Left lung (tissue), 10 donors: ENCODE results near the gene RFX2. TPM values are rescaled to one million over a fixed set of nuclear protein-coding genes. Genes with fewer than 3 reads are reported as not detected.

ENCODE experiments used
- ATAC-seq: fragments of 200-7000 bp; cut with Tn5 transposase; one replicate; pipeline ENCODE4 v1.9.1; 2020; ENCODE audit warnings: moderate library complexity
- DNase-seq, 4 donors: peaks; one replicate each; pipeline ENCODE4 v3.0.0-alpha.2; 2013 to 2020
- H3K27ac ChIP-seq, 2 donors: fragments of 200-600 bp; sonication (generic) in 1 of 2; one replicate each; pipeline versions ENCODE4 v1.5.0 to v1.8.0; 2020 to 2021
- H3K27me3 ChIP-seq, 2 donors: fragments of 200-600 bp; sonication (generic) in 1 of 2; one replicate each; pipeline versions ENCODE4 v1.5.0 to v1.8.0; 2020 to 2021
- H3K36me3 ChIP-seq, 2 donors: fragments of 200-600 bp; sonication (generic) in 1 of 2; one replicate each; pipeline versions ENCODE4 v1.5.0 to v1.8.0; 2020 to 2021
- H3K4me1 ChIP-seq, 2 donors: fragments of 200-600 bp; one replicate each; pipeline ENCODE4 v1.8.0; 2021
- H3K4me3 ChIP-seq, 2 donors: fragments of 200-600 bp; sonication (generic) in 1 of 2; one replicate each; pipeline versions ENCODE4 v1.5.0 to v1.8.0; 2020 to 2021; ENCODE audit warnings: mild to moderate bottlenecking in 1 of 2
- H3K9me3 ChIP-seq, 2 donors: fragments of 200-600 bp; sonication (generic) in 1 of 2; one replicate each; pipeline versions ENCODE4 v1.5.0 to v1.8.0; 2020 to 2021
- CTCF ChIP-seq, 2 donors: fragments of 200-600 bp; sonication (generic) in 1 of 2; IDR thresholded peaks; one replicate each; pipeline versions ENCODE4 v1.5.0 to v1.8.0; 2021; ENCODE audit warnings: antibody characterized with exemption in 2 of 2
- intact Hi-C, 2 donors: fragments of 100-400 bp; cut with DNase I; formaldehyde crosslinking; loops; one replicate each; pipeline versions ENCODE4 v1.11.2 to v1.14.2; 2022
- polyA plus RNA-seq, 6 donors: library from polyadenylated mRNA; unstranded; fragments of 120-200 nt; gene quantifications; one replicate each; pipeline ENCODE4 v1.2.1, GENCODE V29; 2013; ENCODE audit not compliant: insufficient read length in 6 of 6
- total RNA-seq, 2 donors: library from RNA; stranded (reverse); fragmentation: NEBNext Ultra II Directional; extraction: Animal tissue kit (Norgen Biotek cat#: 25700); gene quantifications; one replicate each; pipeline ENCODE4 v1.2.1, GENCODE V29; 2021
- donor health status: DM: no; HTN: yes; CAD: no.
- donor health status: DM: no; HTN: no; CAD: no.

The RFX2 gene
- total and polyA plus RNA-seq, 8 donors: 12.7 to 18.8 (median 16.5) TPM

- H3K36me3 ChIP-seq: peaks cover 0 to 87% of the 10 kb centered on the region in 2 donors
Measured at GRCh38 chr19:6000228-6000847, 110.0 kb downstream of the RFX2 start.

DNA sequence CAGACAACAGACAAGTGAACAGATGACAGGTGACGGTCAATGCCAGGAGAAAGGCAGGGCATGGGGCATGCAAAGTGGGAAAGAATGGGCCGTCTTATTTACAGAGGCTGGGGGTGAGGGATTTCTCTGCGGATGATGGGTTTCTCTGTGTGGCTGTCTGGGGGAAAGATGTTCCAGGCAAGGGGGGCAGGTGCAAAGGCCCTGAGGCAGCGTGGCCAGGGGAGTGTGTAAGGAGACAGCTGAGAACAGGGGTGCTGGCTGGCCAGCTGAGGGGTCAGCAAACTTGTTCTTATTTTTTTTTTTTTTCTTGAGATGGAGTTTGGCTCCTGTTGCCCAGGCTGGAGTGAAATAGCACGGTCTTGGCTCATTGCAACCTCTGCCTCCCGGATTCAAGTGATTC lies 110.6 kb downstream of the RFX2 start:
- Histone ChIP-seq H3K36me3 (peaks cover 0 to 86% of the 10 kb centered on the region in 2 donors), H3K4me1 (peaks cover 0 to 3% of the 10 kb centered on the region in 2 donors), H3K4me3 (no peak overlapping the region), H3K27me3 (no peaks in the 10 kb centered on the region), H3K27ac (no peak overlapping the region), H3K9me3 (no peaks in the 10 kb centered on the region)
- ATAC-seq: no peak
- no peak for TF ChIP-seq CTCF (IDR thresholded peaks at IDR 0.05)
- peak in 1 of 4 donors; percentile 41 for DNase-seq
- intact Hi-C loops: no loop called here

More at GRCh38 chr19:6000228-6000847, 110.0 kb downstream of the RFX2 start:
- Histone ChIP-seq H3K27ac (no peak overlapping the region), H3K4me1 (no peaks in the 10 kb centered on the region), H3K27me3 (no peaks in the 10 kb centered on the region), H3K4me3 (no peak overlapping the region), H3K9me3 (no peaks in the 10 kb centered on the region)
- TF ChIP-seq CTCF (IDR thresholded peaks at IDR 0.05): no peak
- ATAC-seq (no peak), DNase-seq (peak in 1 of 4 donors; percentile 34)
- intact Hi-C loops: no loop called here

DNA sequence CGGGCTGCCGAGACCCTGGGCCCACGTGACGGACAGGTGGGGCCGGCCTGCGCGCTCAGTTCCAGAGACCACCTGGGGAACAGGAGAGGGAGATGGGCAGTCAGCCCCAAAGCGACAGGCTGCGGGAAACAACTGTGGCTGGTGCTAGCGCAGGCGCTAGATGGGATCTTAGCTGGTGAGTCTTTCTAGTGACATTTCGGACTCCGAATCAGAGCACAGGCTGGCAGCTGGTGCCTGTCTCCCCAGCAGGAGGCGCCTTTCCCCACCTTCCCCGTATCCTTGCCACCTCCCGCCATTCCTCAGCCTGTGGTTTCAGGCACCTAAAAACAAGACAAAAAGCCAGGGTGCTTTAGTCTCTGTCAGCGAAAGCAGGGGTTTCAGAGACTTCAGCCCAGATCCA lies 112.9 kb downstream of the RFX2 start:
- Histone ChIP-seq H3K4me3 (no peak overlapping the region), H3K27ac (no peak overlapping the region), H3K27me3 (no peaks in the 10 kb centered on the region), H3K36me3 (peaks cover 0 to 73% of the 10 kb centered on the region in 2 donors), H3K9me3 (no peaks in the 10 kb centered on the region), H3K4me1 (peaks cover 4 to 17% of the 10 kb centered on the region in 2 donors)
- ATAC-seq (no peak), DNase-seq (no peak)
- TF ChIP-seq CTCF (IDR thresholded peaks at IDR 0.05): no peak
- intact Hi-C loops: no loop called here

- DNase-seq (peak in 1 of 4 donors; percentile 79), ATAC-seq (no peak)
- Histone ChIP-seq H3K36me3 (peaks cover 0 to 67% of the 10 kb centered on the region in 2 donors), H3K4me3 (no peak overlapping the region), H3K4me1 (peaks cover 4 to 17% of the 10 kb centered on the region in 2 donors), H3K27me3 (no peaks in the 10 kb centered on the region), H3K27ac (no peak overlapping the region), H3K9me3 (no peaks in the 10 kb centered on the region)
- no peak for TF ChIP-seq CTCF (IDR thresholded peaks at IDR 0.05)
- intact Hi-C loops: no loop called here
Measured at GRCh38 chr19:5996623-5997320, 113.5 kb downstream of the RFX2 start.

DNA sequence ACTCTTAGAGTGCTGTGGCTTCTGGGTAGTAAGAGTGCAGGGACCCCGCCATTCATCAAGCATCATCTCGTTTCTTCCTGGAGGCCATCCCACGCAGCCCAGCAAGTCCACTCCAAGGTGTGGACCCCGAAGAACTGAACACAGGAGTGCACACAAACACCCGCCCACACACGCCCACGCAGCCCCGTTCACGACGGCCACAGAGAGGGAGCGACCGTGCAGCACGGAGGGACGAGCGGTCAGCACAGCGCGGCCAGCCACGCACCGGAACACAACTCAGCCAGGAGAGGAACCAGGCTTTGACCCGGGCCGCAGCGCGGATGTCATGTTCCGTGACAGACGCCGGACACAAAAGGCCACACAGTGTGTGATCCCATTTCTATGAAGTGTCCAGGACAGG lies 114.2 kb downstream of the RFX2 start:
- no peaks in the 10 kb centered on the region for H3K27me3 ChIP-seq
- intact Hi-C loops: no loop called here
- no peak for TF ChIP-seq CTCF (IDR thresholded peaks at IDR 0.05)
- H3K4me1 ChIP-seq: peaks cover 4 to 17% of the 10 kb centered on the region in 2 donors
- H3K4me3 ChIP-seq: no peak overlapping the region
- no peak overlapping the region for H3K27ac ChIP-seq
- ATAC-seq (no peak), DNase-seq (peak in 1 of 4 donors; percentile 77)
- peaks cover 0 to 60% of the 10 kb centered on the region in 2 donors for H3K36me3 ChIP-seq
- no peaks in the 10 kb centered on the region for H3K9me3 ChIP-seq
